Measurements from ENCODE around the gene ZNF526. TPM values are rescaled to one million over a fixed set of nuclear protein-coding genes. Genes with fewer than 3 reads are reported as not detected.
A peak's percentile ranks its signal among the peaks of the same experiment; 100 is the strongest.
"Not testable (repeated sequence)": the region's sequence is repeated elsewhere in the genome, so short reads cannot be mapped to it uniquely, and the experiment has no call there.

ZNF526 gene
- total and polyA plus RNA-seq, 10 donors: 1.9 to 15.0 (median 8.4) TPM

DNA sequence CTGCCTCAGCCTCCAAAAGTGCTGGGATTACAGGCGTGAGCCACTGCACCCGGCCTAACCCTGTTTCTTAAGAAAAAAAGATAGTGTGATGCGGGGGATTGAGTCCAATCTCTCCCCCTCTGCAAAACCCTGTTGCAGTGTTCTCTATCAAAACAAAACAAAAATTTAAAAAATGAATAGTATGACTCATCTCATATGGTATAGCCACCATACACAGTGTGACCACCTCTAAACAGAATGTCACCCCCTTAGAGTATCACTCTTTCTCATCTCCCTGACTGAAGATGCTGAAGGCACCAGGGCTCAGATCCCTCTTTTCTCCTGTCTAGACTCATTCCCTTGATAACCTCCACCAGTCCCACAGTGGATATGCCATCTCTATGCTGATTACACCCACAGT is 41.7 kb downstream of the ZNF526 start:
- no peaks in the 10 kb centered on the region for H3K27me3 ChIP-seq (replicated peaks in 1 of 7)
- DNase-seq: no peak
- WGBS, 5 donors: 87 to 97% (median 93%) methylated on average over 3 of the region's 3 CpGs
- no peaks in the 10 kb centered on the region for H3K36me3 ChIP-seq
- peaks cover 0 to 4% (median 1%) of the 10 kb centered on the region in 6 donors for H3K4me1 ChIP-seq
- TF ChIP-seq, protein P1, sequence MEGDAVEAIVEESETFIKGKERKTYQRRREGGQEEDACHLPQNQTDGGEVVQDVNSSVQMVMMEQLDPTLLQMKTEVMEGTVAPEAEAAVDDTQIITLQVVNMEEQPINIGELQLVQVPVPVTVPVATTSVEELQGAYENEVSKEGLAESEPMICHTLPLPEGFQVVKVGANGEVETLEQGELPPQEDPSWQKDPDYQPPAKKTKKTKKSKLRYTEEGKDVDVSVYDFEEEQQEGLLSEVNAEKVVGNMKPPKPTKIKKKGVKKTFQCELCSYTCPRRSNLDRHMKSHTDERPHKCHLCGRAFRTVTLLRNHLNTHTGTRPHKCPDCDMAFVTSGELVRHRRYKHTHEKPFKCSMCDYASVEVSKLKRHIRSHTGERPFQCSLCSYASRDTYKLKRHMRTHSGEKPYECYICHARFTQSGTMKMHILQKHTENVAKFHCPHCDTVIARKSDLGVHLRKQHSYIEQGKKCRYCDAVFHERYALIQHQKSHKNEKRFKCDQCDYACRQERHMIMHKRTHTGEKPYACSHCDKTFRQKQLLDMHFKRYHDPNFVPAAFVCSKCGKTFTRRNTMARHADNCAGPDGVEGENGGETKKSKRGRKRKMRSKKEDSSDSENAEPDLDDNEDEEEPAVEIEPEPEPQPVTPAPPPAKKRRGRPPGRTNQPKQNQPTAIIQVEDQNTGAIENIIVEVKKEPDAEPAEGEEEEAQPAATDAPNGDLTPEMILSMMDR (IDR thresholded peaks at IDR 0.05 in 8 of 11, conservative IDR thresholded peaks at IDR 0.05 in 3 of 11): no peak
- TF ChIP-seq POLR2AphosphoS5 (IDR thresholded peaks at IDR 0.05): no peak
- TF ChIP-seq POLR2A (IDR thresholded peaks at IDR 0.05): no peak
- intact Hi-C loops (cut with DNase I; ENCODE audit: low total_unique reads): no loop called here
- no peaks in the 10 kb centered on the region for H3K9me3 ChIP-seq
- no peak overlapping the region for H3K27ac ChIP-seq
- H3K4me3 ChIP-seq: no peak overlapping the region

DNA sequence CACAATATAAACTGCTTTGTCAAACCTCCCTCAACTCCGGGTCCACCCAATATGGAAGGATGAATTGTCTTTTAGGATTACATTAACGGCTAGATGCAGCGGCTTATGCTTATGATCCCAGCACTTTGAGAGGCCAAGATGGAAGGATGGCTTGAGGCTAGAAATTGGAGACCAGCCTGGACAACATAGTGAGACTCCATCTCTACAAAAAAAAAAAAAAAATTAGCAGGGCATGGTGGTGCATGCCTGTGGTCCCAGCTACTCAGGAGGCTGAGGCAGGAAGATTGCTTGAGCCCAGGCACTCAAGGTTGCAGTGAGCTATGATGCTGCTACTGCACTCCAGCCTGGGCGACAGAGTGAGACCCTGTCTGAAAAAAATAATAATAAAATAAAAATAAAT is 46.0 kb downstream of the ZNF526 start:
- H3K27me3 ChIP-seq (replicated peaks in 1 of 7); DNase-seq; H3K36me3 ChIP-seq; H3K27ac ChIP-seq; H3K9me3 ChIP-seq; H3K4me3 ChIP-seq; intact Hi-C loops (cut with DNase I; ENCODE audit: low total_unique reads): not testable (repeated sequence)
- 93 to 97% (median 95%) methylated on average over 4 of the region's 4 CpGs for WGBS, 5 donors
- peaks cover 15 to 25% (median 23%) of the 10 kb centered on the region in 6 donors for H3K4me1 ChIP-seq

DNA sequence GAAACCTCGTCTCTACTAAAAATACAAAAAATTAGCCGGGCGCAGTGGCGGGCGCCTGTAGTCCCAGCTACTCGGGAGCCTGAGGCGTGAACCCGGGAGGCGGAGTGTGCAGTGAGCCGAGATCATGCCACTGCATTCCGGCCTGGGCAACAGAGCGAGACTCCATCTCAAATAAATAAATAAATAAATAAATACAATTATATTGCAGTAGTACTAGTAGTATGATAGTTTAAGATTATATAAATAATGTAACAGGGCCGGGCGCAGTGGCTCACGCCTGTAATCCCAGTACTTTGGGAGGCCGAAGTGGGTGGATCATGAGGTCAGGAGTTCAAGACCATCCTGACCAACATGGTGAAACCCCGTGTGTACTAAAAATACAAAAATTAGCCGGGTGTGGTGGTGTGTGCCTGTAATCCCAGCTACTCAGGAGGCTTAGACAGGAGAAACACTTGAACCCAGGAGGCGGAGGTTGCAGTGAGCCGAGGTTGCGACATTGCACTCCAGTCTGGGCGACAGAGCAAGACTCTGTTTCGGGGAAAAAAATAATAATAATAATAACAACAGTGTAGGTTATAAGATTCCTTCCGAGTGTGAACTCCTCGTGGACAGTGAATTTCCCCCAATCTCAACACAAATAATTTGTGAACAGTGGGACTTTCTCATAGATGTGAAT is 47.0 kb downstream of the ZNF526 start:
- 89 to 95% (median 92%) methylated on average over 23 to 25 of the region's 25 CpGs for WGBS, 5 donors
- H3K27me3 ChIP-seq (replicated peaks in 1 of 7); DNase-seq: not testable (repeated sequence)

DNA sequence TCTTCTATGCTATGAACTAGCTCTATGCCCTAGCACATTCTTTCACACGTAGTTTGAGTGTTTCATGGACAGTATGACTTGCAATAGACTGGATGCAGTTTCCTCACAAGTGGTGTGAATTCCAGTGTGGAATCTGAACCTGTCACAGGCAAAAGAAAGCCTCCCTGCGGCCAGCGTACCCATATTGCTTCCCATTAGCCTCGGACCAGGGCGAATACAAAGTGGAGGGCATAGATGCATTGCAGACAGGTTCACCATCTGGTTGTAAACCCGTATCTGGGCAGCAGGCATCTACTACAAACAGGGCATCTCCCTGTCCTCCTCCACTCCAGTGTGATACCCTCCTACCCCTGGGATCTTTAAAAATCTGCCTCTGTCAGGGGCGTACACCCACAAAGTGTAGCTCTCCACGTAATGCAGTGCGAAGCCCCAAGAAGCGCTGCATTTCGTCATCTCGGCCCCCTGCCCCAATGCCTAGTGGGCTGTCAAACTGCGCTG is 47.6 kb downstream of the ZNF526 start:
- H3K27ac ChIP-seq: peak overlapping the region; percentile 97 to 100 (median 99)
- H3K4me1 ChIP-seq: peaks cover 21 to 41% (median 33%) of the 10 kb centered on the region in 6 donors
- intact Hi-C loops (cut with DNase I; ENCODE audit: low total_unique reads): no loop called here
- WGBS, 5 donors: 11 to 18% (median 15%) methylated on average over 9 to 13 of the region's 13 CpGs
- H3K4me3 ChIP-seq: peak overlapping the region; percentile 16 to 69 (median 48)
- no peak for TF ChIP-seq POLR2AphosphoS5 (IDR thresholded peaks at IDR 0.05)
- TF ChIP-seq, protein P1 (IDR thresholded peaks at IDR 0.05 in 8 of 11, conservative IDR thresholded peaks at IDR 0.05 in 3 of 11): no peak
- TF ChIP-seq POLR2A (IDR thresholded peaks at IDR 0.05): no peak
- no peaks in the 10 kb centered on the region for H3K9me3 ChIP-seq
- H3K27me3 ChIP-seq (replicated peaks in 1 of 7): no peaks in the 10 kb centered on the region
- peak; percentile 78 for DNase-seq
- peaks cover 0 to 12% (median 10%) of the 10 kb centered on the region in 6 donors for H3K36me3 ChIP-seq

More for the DNA sequence above, 47.0 kb downstream of the ZNF526 start:
- Histone ChIP-seq H3K4me1 (peaks cover 21 to 35% (median 31%) of the 10 kb centered on the region in 6 donors), H3K27ac (peak overlapping the region in 4 of 8 donors; percentile 98 to 100 (median 99))
- H3K4me3 ChIP-seq; H3K9me3 ChIP-seq; H3K36me3 ChIP-seq; intact Hi-C loops (cut with DNase I; ENCODE audit: low total_unique reads): not testable (repeated sequence)

DNA sequence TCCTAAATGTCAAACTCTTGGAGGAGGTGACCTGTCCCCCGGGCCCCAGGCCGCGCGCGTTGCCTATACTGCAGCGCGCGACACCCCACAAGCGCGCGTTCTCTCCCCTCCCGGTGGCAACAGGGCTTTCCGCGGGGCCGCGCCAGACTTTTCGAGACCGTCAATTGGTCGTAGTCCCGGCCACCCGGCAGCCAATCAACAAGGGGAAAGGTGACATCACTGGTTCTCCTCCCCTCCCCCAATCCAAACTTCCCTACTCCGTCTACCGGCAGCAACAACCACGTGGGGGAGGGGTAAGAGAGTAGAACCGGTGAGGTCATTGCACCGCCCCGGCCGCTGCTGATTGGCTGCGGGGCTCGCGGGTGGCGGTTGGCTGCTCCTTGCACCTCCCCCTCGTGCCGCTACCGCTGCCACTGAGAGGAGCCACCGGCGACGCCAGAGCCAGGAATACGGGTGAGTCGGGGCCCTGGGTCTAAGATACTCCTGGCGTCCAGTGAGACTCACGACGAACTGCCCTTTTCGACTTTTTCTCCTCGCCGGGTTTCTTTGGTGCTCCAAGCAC is 48.1 kb downstream of the ZNF526 start:
- H3K27ac ChIP-seq: peak overlapping the region; percentile 97 to 100 (median 99)
- TF ChIP-seq POLR2AphosphoS5 (IDR thresholded peaks at IDR 0.05): peak; percentile 85 to 97 (median 96)
- TF ChIP-seq, protein P1 (IDR thresholded peaks at IDR 0.05 in 8 of 11, conservative IDR thresholded peaks at IDR 0.05 in 3 of 11): peak in 6 of 11 experiments; percentile 8 to 33 (median 22)
- TF ChIP-seq POLR2A (IDR thresholded peaks at IDR 0.05): peak in 1 of 3 donors; percentile 73
- 0 to 1% (median 0%) methylated on average over 30 to 46 of the region's 46 CpGs for WGBS, 5 donors

More for the DNA sequence above, 48.1 kb downstream of the ZNF526 start:
- Histone ChIP-seq H3K4me3 (peak overlapping the region; percentile 42 to 69 (median 48)), H3K27me3 (replicated peaks in 1 of 7) (no peaks in the 10 kb centered on the region), H3K36me3 (peaks cover 0 to 17% (median 16%) of the 10 kb centered on the region in 6 donors), H3K4me1 (peaks cover 21 to 46% (median 36%) of the 10 kb centered on the region in 6 donors), H3K9me3 (no peaks in the 10 kb centered on the region)
- intact Hi-C loops (cut with DNase I; ENCODE audit: low total_unique reads): no loop called here
- peak; percentile 99 for DNase-seq
